Measurements from ENCODE around the gene DUSP22.
A peak's percentile ranks its signal among the peaks of the same experiment; 100 is the strongest.
"Not testable (repeated sequence)": the region's sequence is repeated elsewhere in the genome, so short reads cannot be mapped to it uniquely, and the experiment has no call there.

DUSP22 gene

GRCh38 chr6:279341-280029 lies 12.8 kb upstream of the DUSP22 start:
- no peak for DNase-seq (ENCODE audit: low read depth in 2 of 2)

GRCh38 chr6:280775-281468 lies 11.4 kb upstream of the DUSP22 start:
- DNase-seq (ENCODE audit: low read depth in 2 of 2) = no peak

GRCh38 chr6:281469-282103 lies 10.7 kb upstream of the DUSP22 start:
- DNase-seq (ENCODE audit: low read depth in 2 of 2) = no peak

GRCh38 chr6:282177-282866 lies 10.0 kb upstream of the DUSP22 start:
- no peak for DNase-seq (ENCODE audit: low read depth in 2 of 2)

GRCh38 chr6:282867-283416 lies 9.3 kb upstream of the DUSP22 start:
- DNase-seq (ENCODE audit: low read depth in 2 of 2) = no peak

GRCh38 chr6:284486-284885 lies 7.8 kb upstream of the DUSP22 start:
- DNase-seq (ENCODE audit: low read depth in 2 of 2) = no peak

GRCh38 chr6:285030-285771 lies 7.1 kb upstream of the DUSP22 start:
- no peak for DNase-seq (ENCODE audit: low read depth in 2 of 2)

- not testable (repeated sequence) for DNase-seq (ENCODE audit: low read depth in 2 of 2)
These were observed 6.4 kb upstream of the DUSP22 start for GRCh38 chr6:285902-286301.

- no peak for DNase-seq (ENCODE audit: low read depth in 2 of 2)
These were observed 5.4 kb upstream of the DUSP22 start for GRCh38 chr6:286681-287488.

GRCh38 chr6:287489-287860 lies 4.8 kb upstream of the DUSP22 start:
- no peak for DNase-seq (ENCODE audit: low read depth in 2 of 2)

GRCh38 chr6:288866-289265 lies 3.4 kb upstream of the DUSP22 start:
- no peak for DNase-seq (ENCODE audit: low read depth in 2 of 2)

- DNase-seq (ENCODE audit: low read depth in 2 of 2) = no peak
These were observed 2.0 kb upstream of the DUSP22 start for GRCh38 chr6:290111-290922.

- no peak for DNase-seq (ENCODE audit: low read depth in 2 of 2)
These were observed 1.0 kb upstream of the DUSP22 start for GRCh38 chr6:291204-291696.

- DNase-seq (ENCODE audit: low read depth in 2 of 2) = peak; percentile 54 to 65
These were observed 362 bp downstream of the DUSP22 start for GRCh38 chr6:292506-293192.

- DNase-seq (ENCODE audit: low read depth in 2 of 2) = peak in 1 of 2 donors; percentile 20
These were observed 1.2 kb downstream of the DUSP22 start for GRCh38 chr6:293193-294174.

GRCh38 chr6:294656-295565 lies 2.6 kb downstream of the DUSP22 start:
- DNase-seq (ENCODE audit: low read depth in 2 of 2) = no peak

Measured in stimulated activated CD4-positive, alpha-beta T cell treated with anti-CD3 and anti-CD28 coated beads, Interleukin-15, amount 100 ng/mL, for 48 hours (primary cell).